GM19023 (cell line): ENCODE measurements around the gene IL18R1.
A peak's percentile ranks its signal among the peaks of the same experiment; 100 is the strongest.

Experiments used
- ATAC-seq: cut with Tn5 transposase; IDR thresholded peaks from one replicate; pipeline ENCODE4 v1.9.1; 2021; ENCODE audit warnings: mild to moderate bottlenecking, moderate library complexity; ENCODE audit not compliant: unreplicated experiment

Gene IL18R1

DNA sequence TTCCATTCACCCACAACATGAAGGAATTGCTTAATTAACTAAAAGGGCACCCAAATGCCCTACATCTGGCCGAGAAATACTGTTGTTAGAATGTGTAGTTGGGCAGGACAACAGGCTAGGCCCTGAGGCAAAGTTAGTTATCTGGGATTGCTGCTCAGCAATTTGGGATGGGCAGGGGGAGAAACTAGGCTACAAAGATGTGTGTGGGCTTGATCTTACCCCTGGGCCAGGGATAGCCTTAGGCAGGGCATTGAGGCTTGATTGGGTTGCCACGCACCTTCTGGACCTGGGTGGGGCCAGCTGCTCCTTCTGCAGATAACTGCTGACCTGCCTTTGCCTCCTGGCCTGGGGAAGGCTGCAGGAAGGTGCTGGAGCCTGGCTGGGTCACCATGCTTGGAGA, 76.8 kb downstream of the IL18R1 start:
- no peak for ATAC-seq

GRCh38 chr2:102433973-102434654, 78.5 kb downstream of the IL18R1 start:
- ATAC-seq: no peak

GRCh38 chr2:102434655-102435381, 79.2 kb downstream of the IL18R1 start:
- no peak for ATAC-seq

- ATAC-seq: no peak
Observed at GRCh38 chr2:102435741-102436140, 80.1 kb downstream of the IL18R1 start.

DNA sequence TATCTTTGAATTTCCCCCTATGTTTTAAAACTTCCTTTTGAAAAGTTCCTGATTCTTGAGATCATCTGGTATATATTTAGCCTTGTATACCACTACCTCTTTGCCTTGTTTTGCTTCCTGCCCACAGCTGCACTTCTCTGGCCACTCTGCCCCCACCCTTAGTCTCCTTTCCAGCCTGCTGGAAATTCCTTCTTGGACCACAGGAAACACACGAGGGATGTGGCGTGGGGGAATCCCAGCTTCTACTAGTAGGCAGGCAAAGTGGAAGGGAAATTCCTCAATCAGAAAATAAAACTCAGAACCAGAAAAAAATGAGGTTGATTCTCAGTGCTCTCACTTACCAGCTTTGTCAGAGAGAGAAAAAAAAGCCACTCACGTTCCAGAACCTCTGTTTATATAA, 80.7 kb downstream of the IL18R1 start:
- no peak for ATAC-seq

- ATAC-seq: no peak
Observed at GRCh38 chr2:102437122-102437521, 81.5 kb downstream of the IL18R1 start.

GRCh38 chr2:102438111-102438510, 82.5 kb downstream of the IL18R1 start:
- ATAC-seq: no peak

DNA sequence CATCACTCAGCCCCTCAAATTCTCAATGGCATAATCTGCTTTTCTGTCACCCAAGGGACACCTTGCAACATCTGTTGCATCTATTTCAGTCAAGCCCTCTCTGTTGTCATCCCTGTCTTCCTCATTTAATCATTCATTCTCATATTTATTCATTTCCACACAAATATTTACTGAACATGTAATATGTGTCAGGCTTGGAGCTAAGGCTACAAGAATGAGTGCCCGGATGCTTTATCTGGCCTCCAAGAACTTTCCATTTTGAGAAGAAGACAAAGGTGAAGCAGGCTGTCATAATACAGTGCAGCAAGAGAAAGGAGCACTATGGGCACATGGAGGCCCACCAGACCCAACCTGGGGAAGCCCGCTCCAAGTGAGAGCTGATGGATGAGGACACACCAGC, 83.0 kb downstream of the IL18R1 start:
- no peak for ATAC-seq

DNA sequence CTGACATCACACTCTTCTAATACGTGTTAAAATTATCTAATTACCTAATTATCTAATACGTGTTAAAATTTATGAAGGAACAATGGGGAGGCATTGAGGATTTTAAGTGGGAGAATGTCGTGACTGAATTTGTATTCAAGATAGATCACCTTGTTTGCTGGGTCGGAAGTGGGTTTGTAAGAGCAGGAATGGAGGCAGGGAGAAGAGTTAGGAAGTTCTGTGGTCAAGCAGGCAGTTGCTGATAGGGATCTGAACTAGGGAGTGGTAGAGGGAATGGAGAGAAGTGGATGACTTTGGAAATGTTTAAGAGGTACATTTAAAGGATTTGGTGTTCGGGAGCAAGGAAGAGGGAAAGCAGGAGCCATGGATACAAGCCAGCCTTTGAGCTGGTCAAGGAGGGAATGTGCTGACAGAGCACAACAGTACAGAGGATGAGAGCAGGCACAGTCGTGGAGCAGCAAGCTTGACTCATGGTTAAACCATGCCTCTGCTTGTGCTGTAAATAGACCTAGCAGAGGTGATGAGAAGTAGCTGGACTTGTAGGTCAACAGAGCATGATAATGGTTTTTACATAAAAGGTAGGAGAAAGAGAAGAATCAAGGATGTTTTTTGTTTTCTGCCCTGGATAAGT, 83.6 kb downstream of the IL18R1 start:
- ATAC-seq: no peak

DNA sequence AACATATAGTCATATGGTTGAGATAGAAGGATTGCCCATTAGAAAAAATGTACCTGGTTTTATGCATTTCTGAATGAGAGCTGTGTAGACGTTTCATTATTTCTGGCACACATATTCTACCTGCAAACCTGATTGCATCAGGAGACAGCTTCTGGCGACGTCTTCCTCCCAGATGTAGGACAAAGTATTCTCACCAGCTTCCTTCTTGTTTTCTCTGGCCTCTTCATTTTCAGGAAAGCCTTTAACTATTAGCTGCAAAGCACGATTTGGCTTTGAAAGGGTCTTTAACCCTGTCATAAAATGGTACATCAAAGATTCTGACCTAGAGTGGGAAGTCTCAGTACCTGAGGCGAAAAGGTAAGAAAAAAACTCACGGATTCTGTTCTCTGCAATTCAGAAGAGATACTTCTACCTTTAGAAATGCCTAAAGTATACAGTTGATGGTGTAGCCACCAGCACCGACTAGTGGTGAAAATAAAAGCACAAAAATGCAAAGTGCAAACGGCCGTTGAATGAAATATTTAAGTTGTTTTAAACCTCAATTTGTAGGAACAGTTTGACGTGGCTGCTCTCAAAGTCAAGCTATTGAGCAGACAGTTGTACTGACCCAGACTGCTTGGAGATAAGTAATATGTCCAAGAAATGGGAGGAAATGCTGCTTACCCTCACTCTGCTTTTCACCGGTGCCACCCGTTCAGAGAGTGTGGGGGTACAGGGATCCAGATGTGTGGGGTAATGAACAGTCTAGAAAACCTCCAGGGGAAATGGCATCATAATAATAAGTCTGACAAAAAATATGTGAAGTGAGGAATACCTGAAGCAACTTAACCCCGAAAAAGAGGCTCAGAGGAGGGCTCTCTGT, 87.6 kb downstream of the IL18R1 start:
- peak; percentile 52 for ATAC-seq

- ATAC-seq: no peak
Observed at GRCh38 chr2:102444233-102444632, 88.6 kb downstream of the IL18R1 start.

GRCh38 chr2:102446936-102447335, 91.3 kb downstream of the IL18R1 start:
- no peak for ATAC-seq
